ENCODE measurements around the gene CDH11.

GRCh38 chr16:64951193-64951592, 170.7 kb downstream of the CDH11 start:
- no peak for TF ChIP-seq POLR2A (IDR thresholded peaks at IDR 0.05)
- no peak for TF ChIP-seq CTCF (IDR thresholded peaks at IDR 0.05)
